Nephron (organoid): ENCODE data around the gene LRG1.

Experiments
- H3K27ac Mint-ChIP-seq, 3 experiments: 2 replicates each; pipeline ENCODE4 v1.8.0; 2020; ENCODE audit warnings: mixed read lengths in 3 of 3, mild to moderate bottlenecking in 2 of 3, moderate library complexity in 1 of 3
- H3K27me3 Mint-ChIP-seq: 2 replicates; pipeline ENCODE4 v1.8.0; 2021; ENCODE audit warnings: low read depth, mild to moderate bottlenecking, moderate library complexity, mixed read lengths
- H3K36me3 Mint-ChIP-seq: 2 replicates; pipeline ENCODE4 v1.8.0; 2020; ENCODE audit warnings: low read depth, mixed read lengths
- H3K4me1 Mint-ChIP-seq: 2 replicates; pipeline ENCODE4 v1.8.0; 2020; ENCODE audit warnings: mixed read lengths
- H3K4me3 Mint-ChIP-seq, 3 experiments: 2 replicates each; pipeline ENCODE4 v1.8.0; 2020; ENCODE audit warnings: mild to moderate bottlenecking in 3 of 3, mixed read lengths in 3 of 3, moderate library complexity in 2 of 3
- H3K9me3 Mint-ChIP-seq: 2 replicates; pipeline ENCODE4 v1.8.0; 2020; ENCODE audit warnings: mixed read lengths
- TF ChIP-seq, protein P1 (sequence below), 3 experiments: fragments of 200-600 bp; sonication (generic); IDR thresholded peaks; one replicate each; pipeline ENCODE4 v1.5.0; 2021; ENCODE audit warnings: antibody characterized with exemption in 3 of 3; ENCODE audit not compliant: unreplicated experiment in 3 of 3

LRG1 gene

DNA sequence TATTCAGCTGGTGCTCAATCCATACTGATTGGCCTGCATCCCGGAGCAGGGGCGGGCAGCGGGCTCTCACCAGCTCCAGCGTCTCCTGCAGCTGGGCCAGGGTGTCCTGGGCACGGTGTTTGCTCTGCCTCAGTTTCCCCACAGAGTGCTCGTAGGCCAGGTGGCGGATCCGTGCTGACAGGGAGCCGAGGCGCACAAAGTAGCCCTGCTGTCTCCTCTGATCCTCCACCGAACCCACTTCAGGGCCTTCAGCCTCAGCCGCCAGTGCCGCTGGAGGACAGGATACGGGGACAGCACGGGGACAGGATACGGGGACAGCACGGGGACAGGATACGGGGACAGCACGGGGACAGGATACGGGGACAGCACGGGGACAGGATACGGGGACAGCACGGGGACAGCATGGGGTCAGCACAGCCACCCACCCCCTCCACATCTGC, 14.3 kb downstream of the LRG1 start:
- H3K9me3 Mint-ChIP-seq, result no peaks in the 10 kb centered on the region
- no peaks in the 10 kb centered on the region for H3K36me3 Mint-ChIP-seq
- TF ChIP-seq, protein P1, sequence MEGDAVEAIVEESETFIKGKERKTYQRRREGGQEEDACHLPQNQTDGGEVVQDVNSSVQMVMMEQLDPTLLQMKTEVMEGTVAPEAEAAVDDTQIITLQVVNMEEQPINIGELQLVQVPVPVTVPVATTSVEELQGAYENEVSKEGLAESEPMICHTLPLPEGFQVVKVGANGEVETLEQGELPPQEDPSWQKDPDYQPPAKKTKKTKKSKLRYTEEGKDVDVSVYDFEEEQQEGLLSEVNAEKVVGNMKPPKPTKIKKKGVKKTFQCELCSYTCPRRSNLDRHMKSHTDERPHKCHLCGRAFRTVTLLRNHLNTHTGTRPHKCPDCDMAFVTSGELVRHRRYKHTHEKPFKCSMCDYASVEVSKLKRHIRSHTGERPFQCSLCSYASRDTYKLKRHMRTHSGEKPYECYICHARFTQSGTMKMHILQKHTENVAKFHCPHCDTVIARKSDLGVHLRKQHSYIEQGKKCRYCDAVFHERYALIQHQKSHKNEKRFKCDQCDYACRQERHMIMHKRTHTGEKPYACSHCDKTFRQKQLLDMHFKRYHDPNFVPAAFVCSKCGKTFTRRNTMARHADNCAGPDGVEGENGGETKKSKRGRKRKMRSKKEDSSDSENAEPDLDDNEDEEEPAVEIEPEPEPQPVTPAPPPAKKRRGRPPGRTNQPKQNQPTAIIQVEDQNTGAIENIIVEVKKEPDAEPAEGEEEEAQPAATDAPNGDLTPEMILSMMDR (IDR thresholded peaks at IDR 0.05; ENCODE audit: unreplicated experiment in 3 of 3), result no peak
- peaks cover 8% of the 10 kb centered on the region for H3K27me3 Mint-ChIP-seq
- no peak overlapping the region for H3K27ac Mint-ChIP-seq
- no peaks in the 10 kb centered on the region for H3K4me1 Mint-ChIP-seq
- H3K4me3 Mint-ChIP-seq, result no peak overlapping the region

DNA sequence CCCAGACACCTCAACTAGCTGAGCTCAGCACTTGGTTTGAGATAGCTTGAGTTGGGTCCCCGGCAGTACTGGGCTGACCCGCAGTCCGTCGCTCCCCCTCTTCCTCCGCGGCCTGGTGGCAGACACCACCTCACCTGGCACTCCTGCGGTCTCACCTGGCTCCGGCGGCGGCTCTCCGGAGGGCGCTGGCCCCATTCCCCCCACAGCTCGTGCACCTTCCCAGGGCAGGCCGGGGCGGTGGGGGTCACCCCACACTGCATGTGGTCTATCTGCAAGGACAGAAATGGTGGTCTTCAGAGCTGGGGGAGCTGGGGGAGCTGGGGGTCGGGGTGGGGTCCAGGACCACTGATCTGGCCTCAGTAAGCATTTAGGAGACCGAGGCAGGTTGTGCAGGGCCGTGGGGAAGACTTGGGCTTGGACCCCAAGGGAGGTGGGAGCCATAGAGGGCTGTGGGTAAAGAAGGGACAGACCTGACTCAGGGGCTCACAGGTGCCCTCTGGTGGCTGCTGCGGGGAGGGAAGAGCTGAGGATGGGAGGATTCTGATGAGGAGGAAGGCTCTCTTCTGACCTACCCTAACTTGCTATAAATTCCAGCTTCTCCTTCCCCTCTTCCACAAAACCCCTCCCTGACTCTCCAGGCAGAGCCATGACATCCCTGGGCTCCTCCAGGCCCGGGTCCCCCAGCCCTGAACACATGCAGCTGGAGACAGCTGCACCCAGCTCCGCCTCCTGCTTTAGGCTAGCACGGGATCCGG, 14.9 kb downstream of the LRG1 start:
- H3K27ac Mint-ChIP-seq, result peak overlapping the region in 1 of 3 experiments; percentile 33
- TF ChIP-seq, protein P1 (IDR thresholded peaks at IDR 0.05; ENCODE audit: unreplicated experiment in 3 of 3), result peak; percentile 52 to 62 (median 55)

DNA sequence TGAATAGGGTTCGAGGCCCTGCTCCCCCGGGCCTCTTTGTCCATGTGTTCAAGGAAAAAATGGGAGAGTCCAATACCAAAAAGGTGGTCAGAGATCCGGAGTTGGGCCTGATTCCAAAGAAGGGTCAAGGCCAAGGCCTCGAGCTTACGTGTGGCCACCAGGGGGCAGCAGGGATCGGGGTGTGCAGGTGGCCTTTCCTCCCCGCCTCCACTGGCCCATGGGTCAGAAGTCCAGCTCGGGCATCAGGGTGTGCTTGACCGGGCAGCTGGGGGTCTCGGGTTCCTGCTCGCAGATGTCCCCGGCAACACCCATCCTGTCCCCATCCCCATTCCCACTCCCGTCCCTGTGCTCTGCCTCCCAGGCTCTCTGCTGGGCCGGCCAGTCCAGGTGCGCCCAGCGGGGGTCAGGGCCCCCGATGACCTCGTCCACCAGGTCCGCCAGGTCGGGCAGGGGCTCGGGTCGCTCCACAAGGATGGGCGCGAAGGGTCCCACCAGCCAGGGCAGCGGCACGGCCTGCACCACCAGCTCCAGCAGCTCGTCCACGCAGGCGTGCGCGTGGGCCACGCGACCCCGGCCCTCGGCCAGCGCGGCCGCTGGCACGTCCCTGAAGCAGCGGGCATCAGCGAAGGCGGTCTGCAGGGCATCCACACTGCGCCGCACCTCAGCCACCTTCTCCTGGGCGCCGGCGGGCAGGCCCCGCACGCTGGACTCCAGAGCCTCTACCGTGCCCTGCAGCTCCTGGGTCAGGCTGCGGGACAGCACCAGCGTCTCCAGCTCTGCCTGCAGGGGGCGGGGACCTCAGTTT, 16.3 kb downstream of the LRG1 start:
- TF ChIP-seq, protein P1 (IDR thresholded peaks at IDR 0.05; ENCODE audit: unreplicated experiment in 3 of 3), result peak; percentile 37 to 52 (median 48)
- Mint-ChIP-seq H3K27me3 (peaks cover 8% of the 10 kb centered on the region), H3K9me3 (no peaks in the 10 kb centered on the region), H3K4me3 (no peak overlapping the region), H3K4me1 (peaks cover 9% of the 10 kb centered on the region), H3K36me3 (no peaks in the 10 kb centered on the region), H3K27ac (no peak overlapping the region)

More for the DNA sequence above, 14.9 kb downstream of the LRG1 start:
- Mint-ChIP-seq H3K4me3 (no peak overlapping the region), H3K4me1 (peaks cover 1% of the 10 kb centered on the region), H3K27me3 (peaks cover 8% of the 10 kb centered on the region), H3K9me3 (no peaks in the 10 kb centered on the region), H3K36me3 (no peaks in the 10 kb centered on the region)

DNA sequence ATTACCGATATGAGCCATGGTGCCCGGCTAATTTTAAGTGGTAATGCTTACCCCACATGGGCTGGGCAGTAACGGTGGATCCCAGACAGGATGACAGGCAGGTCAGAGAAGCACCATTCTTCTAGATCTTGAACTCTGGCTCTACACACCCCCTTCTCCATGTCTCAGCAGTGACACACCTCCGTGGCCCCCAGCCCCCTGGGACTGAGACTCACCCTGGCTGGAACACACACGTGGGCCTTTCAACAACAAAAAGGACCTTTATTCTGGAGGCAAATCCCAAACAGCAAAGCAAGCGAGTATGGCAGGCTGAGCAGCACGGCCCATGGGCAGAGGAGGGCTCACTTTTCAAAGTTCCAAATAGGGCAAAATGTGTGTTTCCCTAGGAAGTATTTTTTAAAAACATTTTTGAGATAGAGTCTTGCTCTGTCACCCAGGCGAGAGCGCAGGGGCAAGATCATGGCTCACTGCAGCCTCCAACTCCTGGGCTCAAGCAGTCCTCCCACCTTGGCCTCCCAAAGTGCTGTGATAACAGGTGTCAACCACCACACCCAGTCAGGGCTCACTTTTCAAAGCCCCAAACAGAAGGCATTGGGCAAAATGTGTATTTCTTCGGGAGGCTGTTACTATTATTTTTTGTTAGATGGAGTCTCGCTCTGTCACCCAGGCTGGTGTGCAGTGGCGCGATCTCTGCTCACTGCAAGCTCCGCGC, 17.4 kb downstream of the LRG1 start:
- peaks cover 11% of the 10 kb centered on the region for H3K4me1 Mint-ChIP-seq
- no peak overlapping the region for H3K4me3 Mint-ChIP-seq
- TF ChIP-seq, protein P1 (IDR thresholded peaks at IDR 0.05; ENCODE audit: unreplicated experiment in 3 of 3), result no peak
- peaks cover 8% of the 10 kb centered on the region for H3K27me3 Mint-ChIP-seq
- no peaks in the 10 kb centered on the region for H3K9me3 Mint-ChIP-seq
- no peak overlapping the region for H3K27ac Mint-ChIP-seq
- H3K36me3 Mint-ChIP-seq, result no peaks in the 10 kb centered on the region

DNA sequence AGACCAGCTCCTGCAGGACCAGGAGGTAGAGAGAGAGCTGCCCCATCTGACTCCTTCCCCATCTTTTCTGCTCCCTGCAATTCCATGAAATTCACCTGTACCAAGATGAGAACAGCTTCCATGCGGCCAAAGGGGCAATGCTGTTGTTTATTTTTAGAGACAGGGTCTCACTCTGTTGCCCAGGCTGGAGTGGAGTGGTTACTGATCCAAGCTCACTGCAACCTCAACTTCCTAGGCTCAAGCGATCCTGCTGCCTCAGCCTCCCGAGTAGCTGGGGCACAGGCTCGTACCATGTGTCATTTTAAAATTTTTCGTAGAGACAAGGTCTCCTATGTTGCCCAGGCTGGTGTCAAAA, 18.0 kb downstream of the LRG1 start:
- no peaks in the 10 kb centered on the region for H3K9me3 Mint-ChIP-seq
- H3K27me3 Mint-ChIP-seq, result peaks cover 8% of the 10 kb centered on the region
- no peak overlapping the region for H3K4me3 Mint-ChIP-seq
- H3K27ac Mint-ChIP-seq, result no peak overlapping the region
- TF ChIP-seq, protein P1 (IDR thresholded peaks at IDR 0.05; ENCODE audit: unreplicated experiment in 3 of 3), result no peak
- peaks cover 11% of the 10 kb centered on the region for H3K4me1 Mint-ChIP-seq
- no peaks in the 10 kb centered on the region for H3K36me3 Mint-ChIP-seq
